Neural progenitor cell (in vitro differentiated cells): ENCODE data around the gene POMT2.

Source experiments
- EZH2phosphoT487 ChIP-seq: fragments of 200-600 bp; sonication (generic); IDR thresholded peaks from 2 replicates; pipeline ENCODE4 v1.6.1; 2017; ENCODE audit warnings: antibody characterized with exemption
- TF ChIP-seq, protein P1 (sequence below): fragments of 200-600 bp; sonication (generic); IDR thresholded peaks from 2 replicates; pipeline ENCODE4 v1.5.1; 2017; ENCODE audit warnings: antibody characterized with exemption, mild to moderate bottlenecking

GRCh38 chr14:77324816-77325745, 4.4 kb upstream of the POMT2 start:
- TF ChIP-seq, protein P1, sequence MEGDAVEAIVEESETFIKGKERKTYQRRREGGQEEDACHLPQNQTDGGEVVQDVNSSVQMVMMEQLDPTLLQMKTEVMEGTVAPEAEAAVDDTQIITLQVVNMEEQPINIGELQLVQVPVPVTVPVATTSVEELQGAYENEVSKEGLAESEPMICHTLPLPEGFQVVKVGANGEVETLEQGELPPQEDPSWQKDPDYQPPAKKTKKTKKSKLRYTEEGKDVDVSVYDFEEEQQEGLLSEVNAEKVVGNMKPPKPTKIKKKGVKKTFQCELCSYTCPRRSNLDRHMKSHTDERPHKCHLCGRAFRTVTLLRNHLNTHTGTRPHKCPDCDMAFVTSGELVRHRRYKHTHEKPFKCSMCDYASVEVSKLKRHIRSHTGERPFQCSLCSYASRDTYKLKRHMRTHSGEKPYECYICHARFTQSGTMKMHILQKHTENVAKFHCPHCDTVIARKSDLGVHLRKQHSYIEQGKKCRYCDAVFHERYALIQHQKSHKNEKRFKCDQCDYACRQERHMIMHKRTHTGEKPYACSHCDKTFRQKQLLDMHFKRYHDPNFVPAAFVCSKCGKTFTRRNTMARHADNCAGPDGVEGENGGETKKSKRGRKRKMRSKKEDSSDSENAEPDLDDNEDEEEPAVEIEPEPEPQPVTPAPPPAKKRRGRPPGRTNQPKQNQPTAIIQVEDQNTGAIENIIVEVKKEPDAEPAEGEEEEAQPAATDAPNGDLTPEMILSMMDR, result no peak
- TF ChIP-seq EZH2phosphoT487, result no peak
